WERI-Rb-1 (cell line): ENCODE measurements around the gene BAHCC1.

ENCODE experiments used
- DNase-seq: peaks from one replicate; pipeline ENCODE4 v3.0.0-alpha.2; 2020
- H3K27ac ChIP-seq: fragments of 250-450 bp; sonication (Bioruptor Pico); 2 replicates; pipeline ENCODE4 v1.5.1; 2020; ENCODE audit warnings: mild to moderate bottlenecking, moderate library complexity
- H3K27me3 ChIP-seq: fragments of 250-450 bp; sonication (Bioruptor Pico); 2 replicates; pipeline ENCODE4 v1.5.1; 2021; ENCODE audit warnings: mild to moderate bottlenecking, low read depth, moderate library complexity; ENCODE audit not compliant: insufficient read depth, severe bottlenecking
- H3K36me3 ChIP-seq: fragments of 250-450 bp; sonication (Bioruptor Pico); 2 replicates; pipeline ENCODE4 v1.5.1; 2020; ENCODE audit warnings: mild to moderate bottlenecking, moderate library complexity
- H3K4me3 ChIP-seq: 2 replicates; pipeline ENCODE4 v1.5.1; 2011; ENCODE audit warnings: low read depth, mild to moderate bottlenecking, control low read depth, low read length
- H3K9me3 ChIP-seq: fragments of 250-450 bp; sonication (Bioruptor Pico); 2 replicates; pipeline ENCODE4 v1.5.1; 2021; ENCODE audit warnings: mild to moderate bottlenecking, moderate library complexity; ENCODE audit not compliant: severe bottlenecking
- TF ChIP-seq, protein P1 (sequence below): IDR thresholded peaks from 2 replicates; pipeline ENCODE4 v1.5.1; 2011; ENCODE audit warnings: low read depth, mild to moderate bottlenecking, control low read depth, inconsistent platforms, low read length

The BAHCC1 gene

DNA sequence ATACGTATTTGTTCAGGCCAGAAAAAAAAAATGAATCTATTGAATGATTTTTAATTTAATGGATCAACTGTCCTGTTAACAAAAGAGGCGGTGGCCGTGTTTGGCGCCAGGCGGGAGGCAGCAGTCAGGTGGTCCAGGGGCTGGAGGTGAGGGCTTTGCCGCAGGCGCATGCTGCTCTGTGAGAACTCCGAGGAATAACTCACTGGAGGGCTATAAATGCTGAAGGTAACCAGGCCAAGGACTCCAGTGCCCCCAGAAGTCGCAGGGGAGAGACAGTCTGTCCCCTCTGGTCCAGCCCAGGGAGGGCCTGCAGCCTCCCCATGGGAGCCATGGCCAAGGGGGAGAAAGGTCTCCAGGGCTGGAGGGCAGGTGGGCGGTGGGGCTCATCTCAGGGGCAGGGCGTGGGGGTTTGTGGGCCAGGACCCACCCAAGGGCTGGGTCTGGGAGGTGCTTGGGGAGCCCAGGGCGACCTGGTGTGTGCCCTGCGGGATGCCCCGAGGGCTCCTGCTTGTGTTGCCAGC lies 7.1 kb upstream of the BAHCC1 start:
- peaks cover 7% of the 10 kb centered on the region for H3K36me3 ChIP-seq
- peak overlapping the region; percentile 63 for H3K27ac ChIP-seq
- peaks cover 64% of the 10 kb centered on the region for H3K27me3 ChIP-seq
- no peaks in the 10 kb centered on the region for H3K9me3 ChIP-seq
- DNase-seq: no peak
- TF ChIP-seq, protein P1, sequence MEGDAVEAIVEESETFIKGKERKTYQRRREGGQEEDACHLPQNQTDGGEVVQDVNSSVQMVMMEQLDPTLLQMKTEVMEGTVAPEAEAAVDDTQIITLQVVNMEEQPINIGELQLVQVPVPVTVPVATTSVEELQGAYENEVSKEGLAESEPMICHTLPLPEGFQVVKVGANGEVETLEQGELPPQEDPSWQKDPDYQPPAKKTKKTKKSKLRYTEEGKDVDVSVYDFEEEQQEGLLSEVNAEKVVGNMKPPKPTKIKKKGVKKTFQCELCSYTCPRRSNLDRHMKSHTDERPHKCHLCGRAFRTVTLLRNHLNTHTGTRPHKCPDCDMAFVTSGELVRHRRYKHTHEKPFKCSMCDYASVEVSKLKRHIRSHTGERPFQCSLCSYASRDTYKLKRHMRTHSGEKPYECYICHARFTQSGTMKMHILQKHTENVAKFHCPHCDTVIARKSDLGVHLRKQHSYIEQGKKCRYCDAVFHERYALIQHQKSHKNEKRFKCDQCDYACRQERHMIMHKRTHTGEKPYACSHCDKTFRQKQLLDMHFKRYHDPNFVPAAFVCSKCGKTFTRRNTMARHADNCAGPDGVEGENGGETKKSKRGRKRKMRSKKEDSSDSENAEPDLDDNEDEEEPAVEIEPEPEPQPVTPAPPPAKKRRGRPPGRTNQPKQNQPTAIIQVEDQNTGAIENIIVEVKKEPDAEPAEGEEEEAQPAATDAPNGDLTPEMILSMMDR: no peak
- no peak overlapping the region for H3K4me3 ChIP-seq

DNA sequence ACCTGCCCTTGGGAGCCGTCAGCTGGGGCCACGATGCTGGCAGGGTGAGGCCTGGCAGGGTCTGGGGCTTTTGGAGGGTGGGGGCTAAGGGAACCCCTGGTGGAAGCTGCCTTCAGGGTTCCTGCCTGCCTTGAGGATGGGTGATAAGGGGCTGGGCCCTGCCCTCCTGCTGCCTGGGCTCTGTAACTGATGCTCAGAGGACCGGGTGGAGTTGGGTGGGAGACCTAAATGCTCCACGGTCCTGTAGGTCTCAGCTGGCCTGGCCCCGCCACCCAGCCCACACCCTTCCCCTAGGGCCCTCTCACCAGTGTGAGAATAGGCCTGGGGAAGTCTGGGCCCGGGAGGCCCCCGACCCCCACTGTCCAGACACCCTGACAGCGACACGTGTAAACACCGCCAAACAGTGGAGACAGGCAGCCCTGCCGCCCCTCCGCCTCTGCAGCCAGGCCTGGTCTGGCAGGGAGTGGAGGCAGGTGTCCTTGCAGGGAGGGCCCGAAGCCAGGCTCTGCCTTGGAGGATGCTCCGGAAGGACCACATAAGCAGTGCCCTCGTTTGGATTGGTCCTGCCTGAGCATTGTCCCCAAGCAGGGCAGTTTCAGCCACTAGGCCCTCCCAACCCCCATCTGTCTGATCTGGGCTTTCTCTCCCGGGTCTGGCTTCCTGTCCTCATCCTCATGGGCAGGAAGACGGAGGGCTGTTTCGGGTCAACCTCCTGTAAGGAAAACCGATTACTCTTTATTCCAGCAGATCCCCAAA lies 6.5 kb upstream of the BAHCC1 start:
- Histone ChIP-seq H3K27me3 (peaks cover 65% of the 10 kb centered on the region), H3K4me3 (no peak overlapping the region), H3K27ac (peak overlapping the region; percentile 63), H3K9me3 (no peaks in the 10 kb centered on the region), H3K36me3 (peaks cover 7% of the 10 kb centered on the region)
- DNase-seq: peak; percentile 92
- TF ChIP-seq, protein P1: no peak

DNA sequence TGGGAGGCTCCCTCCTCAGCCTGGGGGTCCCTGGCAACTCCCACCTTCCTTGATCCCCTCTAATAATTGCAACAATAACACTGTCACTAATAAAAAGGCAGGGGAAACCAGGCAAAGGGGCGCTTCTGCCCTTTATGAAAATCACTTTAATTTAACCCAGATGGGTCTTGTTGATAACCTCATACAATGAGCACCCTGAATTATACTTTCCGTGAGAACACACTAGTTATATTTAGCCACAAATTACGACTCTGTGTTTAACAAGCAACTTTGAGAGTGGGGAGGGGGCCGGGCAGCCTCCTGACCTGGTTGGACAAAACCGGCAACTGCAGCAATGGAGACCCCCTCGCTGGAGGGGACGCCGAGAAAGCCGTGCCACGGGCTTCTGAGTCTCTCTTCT lies 5.7 kb upstream of the BAHCC1 start:
- H3K4me3 ChIP-seq: no peak overlapping the region
- no peaks in the 10 kb centered on the region for H3K9me3 ChIP-seq
- H3K36me3 ChIP-seq: peaks cover 7% of the 10 kb centered on the region
- peak overlapping the region; percentile 63 for H3K27ac ChIP-seq
- no peak for DNase-seq
- TF ChIP-seq, protein P1: no peak
- peaks cover 64% of the 10 kb centered on the region for H3K27me3 ChIP-seq

DNA sequence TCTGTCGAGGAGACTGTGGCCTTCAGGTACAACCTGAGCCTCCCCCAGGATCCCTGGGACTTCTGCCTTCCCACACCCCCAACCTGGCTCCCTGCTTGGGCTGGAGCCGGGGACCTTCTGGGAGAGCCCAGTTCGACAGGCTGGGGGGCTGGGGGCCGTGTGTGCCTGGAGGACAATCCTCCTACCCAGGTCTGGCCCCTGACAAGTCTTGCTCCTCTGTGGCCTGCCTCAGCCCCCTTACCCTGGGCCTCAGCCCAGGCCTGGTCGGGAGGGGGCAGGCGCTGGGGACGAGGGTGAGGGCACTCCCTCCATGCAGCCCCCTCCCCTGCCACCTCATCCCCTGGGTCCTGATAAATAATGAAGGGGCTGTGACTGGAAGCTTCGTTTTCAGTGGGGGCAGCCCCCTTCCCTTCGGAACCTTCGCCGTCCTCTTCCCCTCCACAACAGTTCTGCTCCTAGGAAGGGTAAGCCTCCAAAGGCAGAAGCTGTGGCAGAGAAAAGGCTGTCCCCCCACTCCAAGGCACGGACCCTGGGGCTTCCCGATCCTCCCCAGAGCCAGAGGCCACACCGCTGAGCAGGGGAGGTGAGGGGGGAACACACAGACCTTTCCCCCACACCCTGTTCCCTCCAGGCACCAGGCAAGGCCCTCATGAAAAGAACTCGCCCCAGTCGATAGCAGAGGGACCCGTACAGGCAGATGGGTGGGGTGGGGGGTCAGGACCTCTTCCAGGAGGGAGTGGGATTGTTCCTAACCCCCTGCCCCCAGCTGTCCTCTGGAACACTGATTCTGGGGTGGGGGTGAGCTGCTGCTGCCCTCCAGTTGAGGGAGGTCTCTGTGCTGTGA lies 5.0 kb upstream of the BAHCC1 start:
- DNase-seq: no peak
- TF ChIP-seq, protein P1: no peak
- Histone ChIP-seq H3K9me3 (no peaks in the 10 kb centered on the region), H3K27me3 (peaks cover 60% of the 10 kb centered on the region), H3K36me3 (peaks cover 7% of the 10 kb centered on the region), H3K27ac (peak overlapping the region; percentile 63), H3K4me3 (no peak overlapping the region)

DNA sequence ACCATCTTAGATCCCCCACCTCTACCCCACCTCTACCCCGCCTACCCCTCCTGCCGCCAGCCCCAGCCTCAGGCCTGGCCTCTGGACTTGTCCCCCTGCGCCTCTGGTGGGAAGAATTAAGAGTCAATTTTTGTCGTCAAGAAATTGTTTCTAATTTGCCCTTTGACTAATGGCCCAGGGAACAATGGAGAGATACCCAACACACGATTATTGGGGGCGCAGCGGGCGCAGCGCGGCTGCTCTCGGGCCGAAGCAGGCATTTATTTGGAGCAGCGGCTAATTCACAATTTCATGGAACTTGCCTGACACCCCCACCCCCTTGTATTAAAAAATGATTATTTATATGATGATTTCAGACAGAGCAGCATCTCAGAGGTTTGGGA lies 4.4 kb upstream of the BAHCC1 start:
- peaks cover 58% of the 10 kb centered on the region for H3K27me3 ChIP-seq
- peaks cover 7% of the 10 kb centered on the region for H3K36me3 ChIP-seq
- DNase-seq: no peak
- H3K27ac ChIP-seq: no peak overlapping the region
- TF ChIP-seq, protein P1: no peak
- H3K4me3 ChIP-seq: no peak overlapping the region
- no peaks in the 10 kb centered on the region for H3K9me3 ChIP-seq
